ENCODE data around the gene FERMT3. TPM values are rescaled to one million over a fixed set of nuclear protein-coding genes. Genes with fewer than 3 reads are reported as not detected.

Gene FERMT3
- total and polyA plus RNA-seq, 2 of the 8 experiments (the other 6 are each of a cell fraction or from before 2014, with no cell fraction given): 1.4 to 3.7 TPM

GRCh38 chr11:64258946-64259532 is 52.5 kb downstream of the FERMT3 start:
- POLR2A ChIA-PET (ENCODE audit: partially characterized antibody): interaction anchor here (0.8 to 7.1 kb wide), 9 partner anchors 8 to 39 kb away, joined by 3 to 101 read pairs (median 4); partner anchors contain the start of gene PPP1R14B
- Histone ChIP-seq H4K20me1 (replicated peaks in 1 of 2; ENCODE audit: control insufficient read depth in 1 of 2, insufficient read depth in 2 of 2, low read length in 2 of 2) (peaks cover 6 to 23% of the 10 kb centered on the region in 2 experiments), H4K8ac (ENCODE audit: extremely low read depth, insufficient read depth, low read length) (no peak overlapping the region), H2BK15ac (ENCODE audit: low read length) (no peak overlapping the region), H2BK120ac (replicated peaks; ENCODE audit: low read depth, low read length) (no peak overlapping the region), H3K36me3 (ENCODE audit: control insufficient read depth in 2 of 4, insufficient read depth in 4 of 4, low read length in 3 of 4) (peaks cover 21 to 86% (median 42%) of the 10 kb centered on the region in 4 experiments), H3K4me1 (replicated peaks in 1 of 4; ENCODE audit: control insufficient read depth in 3 of 4, insufficient read depth in 4 of 4, low read length in 3 of 4) (no peaks in the 10 kb centered on the region; a peak in 3 of 7 replicates), H3K27ac (ENCODE audit: low read depth, low read length) (no peak overlapping the region), H3K56ac (replicated peaks; ENCODE audit: insufficient read length, low read depth, low read length) (no peak overlapping the region), H3K23ac (ENCODE audit: insufficient read length) (no peak overlapping the region), H3K27me3 (replicated peaks in 1 of 4; ENCODE audit: control insufficient read depth in 3 of 4, extremely low read depth in 1 of 4, insufficient read depth in 3 of 4, low read length in 3 of 4) (no peaks in the 10 kb centered on the region), H3K9me3 (ENCODE audit: insufficient read depth in 2 of 2, low read depth in 1 of 2, low read length in 1 of 2) (no peaks in the 10 kb centered on the region), H3K4me3 (ENCODE audit: extremely low read depth in 1 of 4, insufficient read depth in 2 of 4, low read depth in 3 of 4, low read length in 4 of 4) (no peak overlapping the region), H3K4me2 (ENCODE audit: insufficient read depth in 1 of 2, low read depth in 2 of 2, low read length in 2 of 2) (no peak overlapping the region), H3K79me1 (ENCODE audit: low read depth, low read length) (no peaks in the 10 kb centered on the region), H2AFZ (ENCODE audit: low read length) (no peak overlapping the region), H3K18ac (ENCODE audit: extremely low read depth, low read length) (no peak overlapping the region), H2BK12ac (ENCODE audit: low read depth, low read length) (no peak overlapping the region), H3K9ac (replicated peaks in 1 of 4; ENCODE audit: extremely low read depth in 1 of 4, low read depth in 3 of 4, low read length in 3 of 4) (no peak overlapping the region), H4K91ac (replicated peaks; ENCODE audit: insufficient read length, low read length) (no peak overlapping the region), H3K79me2 (ENCODE audit: control insufficient read depth in 1 of 2, insufficient read depth in 2 of 2, low read length in 2 of 2) (0 out of 4 replicates have a peak, but pooled peaks cover 0 to 2% of the 10 kb centered on the region in 2 experiments), H3K23me2 (ENCODE audit: low read depth, low read length) (no peaks in the 10 kb centered on the region), H2AK5ac (ENCODE audit: low read depth, low read length) (no peak overlapping the region), H4K5ac (ENCODE audit: insufficient read length, low read depth, low read length) (no peak overlapping the region), H2BK5ac (ENCODE audit: low read depth, low read length) (no peak overlapping the region), H3K4ac (replicated peaks; ENCODE audit: insufficient read length, low read depth, low read length) (no peak overlapping the region), H3K14ac (ENCODE audit: insufficient read length) (no peak overlapping the region), H2BK20ac (ENCODE audit: low read length) (no peak overlapping the region)
- WGBS, 2 experiments (ENCODE audit: extremely low coverage in 1 of 2, insufficient coverage in 1 of 2, insufficient read length in 1 of 2, insufficient replicate concordance in 2 of 2, low coverage in 1 of 2, low lambda C conversion rate in 2 of 2, missing lambda C conversion rate in 1 of 2): 100% methylated on average over 6 of the region's 32 CpGs; no CpG with 5 or more reads in 1 of the 2 experiments
- TF ChIP-seq BCL11A (IDR thresholded peaks at IDR 0.05; ENCODE audit: low read depth in 2 of 2, low read length in 2 of 2): no peak
- no peak for TF ChIP-seq CTBP2 (IDR thresholded peaks at IDR 0.05; ENCODE audit: borderline replicate concordance, insufficient read depth, insufficient read length, low read length)
- no peak for TF ChIP-seq EP300 (IDR thresholded peaks at IDR 0.05; ENCODE audit: borderline replicate concordance in 1 of 2, low read depth in 2 of 2, low read length in 2 of 2)
- no peak for TF ChIP-seq YY1 (IDR thresholded peaks at IDR 0.05; ENCODE audit: low read depth, low read length)
- no peak for TF ChIP-seq E2F6 (IDR thresholded peaks at IDR 0.05)
- no peak for TF ChIP-seq CHD1 (IDR thresholded peaks at IDR 0.05; ENCODE audit: low read depth, low read length)
- no peak for TF ChIP-seq SP4 (IDR thresholded peaks at IDR 0.05; ENCODE audit: low read length)
- no peak for TF ChIP-seq CBX8 (IDR thresholded peaks at IDR 0.05; ENCODE audit: borderline replicate concordance, low read depth, low read length)
- FAIRE-seq (no peak), DNase-seq (ENCODE audit: low read depth in 1 of 2, low spot score in 2 of 2) (no peak)
- CTCF ChIA-PET (ENCODE audit: partially characterized antibody): interaction anchor here (0.6 to 5.9 kb wide), 5 partner anchors 7 to 82 kb away, joined by 3 to 62 read pairs (median 7); no protein-coding TSS in a partner anchor

Measured in H1 (cell line).